Measurements from ENCODE around the gene PAPOLB. TPM values are rescaled to one million over a fixed set of nuclear protein-coding genes. Genes with fewer than 3 reads are reported as not detected.

The PAPOLB gene
- total RNA-seq, 6 experiments from 2014 or later = not detected

DNA sequence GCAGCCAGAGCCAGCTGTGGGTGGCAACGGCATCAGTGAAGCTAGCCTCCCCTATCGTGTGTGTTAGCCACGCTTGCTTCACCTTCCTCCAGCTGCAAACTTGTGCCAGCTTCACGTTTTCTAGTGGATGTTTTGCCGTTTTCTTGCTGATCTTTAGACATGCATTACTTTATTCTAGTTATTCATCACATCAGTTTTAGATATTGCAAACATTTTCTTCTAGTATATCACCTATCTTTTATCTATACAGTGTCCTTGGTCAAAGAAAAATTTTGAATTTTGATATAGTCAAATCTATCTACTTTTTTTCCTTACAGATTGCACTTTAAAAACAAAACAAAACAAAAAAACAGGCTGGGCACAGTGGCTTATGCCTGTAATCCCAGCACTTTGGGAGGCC, 6.7 kb upstream of the PAPOLB start:
- Mint-ChIP-seq H3K9me3 (peaks cover 4% of the 10 kb centered on the region), H3K4me1 (ENCODE audit: low read depth) (no peaks in the 10 kb centered on the region), H3K4me3 (no peak overlapping the region), H3K27me3 (ENCODE audit: insufficient read depth) (peaks cover 8% of the 10 kb centered on the region; the same call in 1 of the 2 replicates), H3K36me3 (ENCODE audit: low read depth) (no peaks in the 10 kb centered on the region), H3K27ac (no peak overlapping the region)
- TF ChIP-seq CTCF (IDR thresholded peaks at IDR 0.05) = no peak
- no peak for DNase-seq

DNA sequence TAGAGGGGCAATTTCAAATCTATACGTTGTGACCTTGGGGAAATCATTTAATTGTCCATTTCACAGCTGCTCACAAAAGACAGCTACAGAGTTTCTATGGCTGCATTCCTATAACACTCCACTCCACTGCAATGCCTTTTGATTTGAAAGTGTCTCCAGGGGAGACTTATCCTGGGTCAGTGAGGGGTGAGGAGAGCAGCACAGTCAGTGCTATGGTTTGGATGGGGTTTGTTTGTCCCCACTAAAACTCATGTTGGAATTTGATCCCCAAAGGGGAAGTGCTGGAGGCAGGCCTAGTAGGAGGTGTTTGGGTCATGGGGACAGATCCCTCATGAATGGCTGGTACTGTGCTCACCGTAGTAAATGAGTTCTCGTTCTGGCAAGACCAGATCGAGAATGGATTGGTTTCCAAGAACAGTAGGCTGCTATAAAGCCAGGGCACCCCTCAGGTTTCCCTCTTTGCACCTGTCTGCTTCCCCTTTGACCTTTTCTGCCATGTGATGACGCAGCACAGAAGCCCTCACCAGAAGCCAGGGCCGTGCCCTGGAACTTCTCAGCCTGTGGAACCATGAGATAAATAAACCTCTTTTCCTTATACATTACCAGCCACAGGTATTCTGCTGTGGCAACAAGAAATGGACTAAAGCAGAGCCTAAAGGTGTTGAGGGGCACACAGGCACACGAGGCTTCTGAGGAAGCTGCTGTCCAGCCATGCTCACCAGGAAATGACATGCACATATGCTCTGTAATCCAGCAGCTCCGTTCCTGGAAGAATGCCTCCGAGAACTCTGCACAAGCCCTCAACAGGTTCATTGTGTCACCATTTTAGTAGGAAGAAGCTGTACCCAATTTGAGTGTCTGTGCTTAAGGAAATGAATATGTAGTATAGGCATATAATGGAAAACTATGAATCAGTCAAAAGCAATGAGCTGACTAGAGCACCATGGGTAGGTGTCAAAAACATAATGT, 5.0 kb upstream of the PAPOLB start:
- Mint-ChIP-seq H3K4me1 (ENCODE audit: low read depth) (no peaks in the 10 kb centered on the region), H3K4me3 (no peak overlapping the region), H3K27me3 (ENCODE audit: insufficient read depth) (peaks cover 6% of the 10 kb centered on the region), H3K27ac (no peak overlapping the region), H3K36me3 (ENCODE audit: low read depth) (0 out of 2 replicates have a peak, but pooled peaks cover 5% of the 10 kb centered on the region), H3K9me3 (peaks cover 4% of the 10 kb centered on the region)
- no peak for TF ChIP-seq CTCF (IDR thresholded peaks at IDR 0.05)
- DNase-seq = no peak

DNA sequence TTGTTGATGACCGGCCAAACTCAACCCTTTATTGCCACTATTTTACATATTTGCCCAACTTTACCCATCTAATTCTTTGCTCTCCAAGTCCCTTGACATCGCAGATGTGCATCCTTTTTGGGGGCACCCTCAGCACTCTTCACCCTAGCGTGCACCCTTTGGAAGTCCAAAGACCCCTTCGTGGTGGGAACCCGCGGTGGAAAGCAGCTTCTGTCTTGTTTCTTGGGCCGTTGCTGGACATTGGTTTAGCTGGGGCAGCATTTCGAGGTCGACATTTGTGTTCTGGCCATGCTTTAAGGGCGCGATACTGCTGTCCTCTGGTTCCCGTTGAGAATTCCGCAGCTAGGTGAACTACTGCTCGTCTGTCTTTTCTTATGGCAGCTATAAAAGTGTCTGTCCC, 326 bp upstream of the PAPOLB start:
- Mint-ChIP-seq H3K27ac (no peak overlapping the region), H3K9me3 (no peaks in the 10 kb centered on the region; the same call in 1 of the 2 replicates), H3K4me1 (ENCODE audit: low read depth) (no peaks in the 10 kb centered on the region; the same call in 1 of the 2 replicates), H3K27me3 (ENCODE audit: insufficient read depth) (peaks cover 9% of the 10 kb centered on the region), H3K4me3 (no peak overlapping the region), H3K36me3 (ENCODE audit: low read depth) (0 out of 2 replicates have a peak, but pooled peaks cover 5% of the 10 kb centered on the region)
- DNase-seq = no peak
- no peak for TF ChIP-seq CTCF (IDR thresholded peaks at IDR 0.05)

DNA sequence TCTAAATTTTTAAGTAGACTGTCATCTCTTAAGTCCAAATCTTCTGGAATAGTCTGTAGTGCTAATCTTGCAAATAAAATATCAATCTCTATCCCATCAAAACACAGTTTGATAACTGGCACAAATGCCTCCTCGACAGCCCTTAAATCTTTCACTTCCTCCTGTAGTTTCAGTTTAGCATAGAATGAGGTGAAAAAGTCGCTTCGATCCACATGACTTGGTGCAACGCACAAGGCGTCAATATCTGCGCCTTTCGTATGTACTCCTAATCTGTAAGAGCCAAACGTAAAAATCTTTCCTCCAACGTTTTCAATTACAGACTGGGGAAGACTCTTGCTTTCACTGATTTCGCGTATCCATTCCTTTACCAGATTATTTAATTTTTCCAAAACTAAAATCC, 603 bp downstream of the PAPOLB start:
- TF ChIP-seq CTCF (IDR thresholded peaks at IDR 0.05) = no peak
- DNase-seq = no peak
- Mint-ChIP-seq H3K4me1 (ENCODE audit: low read depth) (no peaks in the 10 kb centered on the region; the same call in 1 of the 2 replicates), H3K4me3 (no peak overlapping the region), H3K9me3 (no peaks in the 10 kb centered on the region; the same call in 1 of the 2 replicates), H3K36me3 (ENCODE audit: low read depth) (0 out of 2 replicates have a peak, but pooled peaks cover 5% of the 10 kb centered on the region), H3K27me3 (ENCODE audit: insufficient read depth) (peaks cover 9% of the 10 kb centered on the region), H3K27ac (no peak overlapping the region)

GRCh38 chr7:4857189-4857588, 4.6 kb downstream of the PAPOLB start:
- Mint-ChIP-seq H3K36me3 (ENCODE audit: low read depth) (no peaks in the 10 kb centered on the region), H3K27ac (no peak overlapping the region), H3K9me3 (peaks cover under 1% of the 10 kb centered on the region), H3K4me3 (peak overlapping the region; percentile 61), H3K27me3 (ENCODE audit: insufficient read depth) (peaks cover 12% of the 10 kb centered on the region), H3K4me1 (ENCODE audit: low read depth) (peaks cover 1% of the 10 kb centered on the region)
- no peak for DNase-seq
- no peak for TF ChIP-seq CTCF (IDR thresholded peaks at IDR 0.05)
